H1 (cell line): ENCODE measurements around the gene CLEC2A. TPM values are rescaled to one million over a fixed set of nuclear protein-coding genes. Genes with fewer than 3 reads are reported as not detected.

Source experiments
- CTCF ChIA-PET: fragments of 300-600 bp; sonication (Branson Sonifier 250); formaldehyde crosslinking; loops from one replicate; lab custom pipeline; 2021; ENCODE audit not compliant: partially characterized antibody; lab: Charles Lee
- POLR2A ChIA-PET: fragments of 300-600 bp; sonication (Branson Sonifier 250); formaldehyde crosslinking; loops from one replicate; lab custom pipeline; 2021; ENCODE audit warnings: inconsistent platforms; ENCODE audit not compliant: partially characterized antibody; lab: Charles Lee
- DNase-seq, 2 experiments: peaks; one replicate each; pipeline versions ENCODE4 v3.0.0 to v3.0.0-alpha.2; 2010 to 2022; ENCODE audit warnings: low spot score in 2 of 2, low read depth in 1 of 2, mixed read lengths in 1 of 2
- FAIRE-seq: peaks from 2 replicates; lab custom pipeline; 2011; peaks lifted over from hg19 to GRCh38; lab: Jason Lieb, UNC
- H2AFZ ChIP-seq: 2 replicates; pipeline ENCODE4 v1.8.1; 2012; ENCODE audit warnings: low read length, inconsistent platforms
- H2AK5ac ChIP-seq: 2 replicates; pipeline ENCODE4 v1.6.1; 2013; ENCODE audit warnings: low read depth, low read length
- H2BK120ac ChIP-seq: replicated peaks from 2 replicates; pipeline ENCODE3; 2013; ENCODE audit warnings: low read depth, low read length, inconsistent platforms
- H2BK12ac ChIP-seq: 2 replicates; pipeline ENCODE4 v1.6.1; 2013; ENCODE audit warnings: low read depth, low read length
- H2BK15ac ChIP-seq: 2 replicates; pipeline ENCODE4 v1.6.1; 2013; ENCODE audit warnings: low read length
- H2BK20ac ChIP-seq: 2 replicates; pipeline ENCODE4 v1.6.1; 2013; ENCODE audit warnings: low read length
- H2BK5ac ChIP-seq: 2 replicates; pipeline ENCODE4 v1.6.1; 2013; ENCODE audit warnings: low read depth, low read length
- H3K14ac ChIP-seq: 2 replicates; pipeline ENCODE4 v1.6.1; 2013; ENCODE audit warnings: inconsistent platforms; ENCODE audit not compliant: insufficient read length
- H3K18ac ChIP-seq: 2 replicates; pipeline ENCODE4 v1.6.1; 2013; ENCODE audit warnings: low read length; ENCODE audit errors: extremely low read depth
- H3K23ac ChIP-seq: 2 replicates; pipeline ENCODE4 v1.6.1; 2013; ENCODE audit warnings: inconsistent platforms; ENCODE audit not compliant: insufficient read length
- H3K23me2 ChIP-seq: 2 replicates; pipeline ENCODE4 v1.6.1; 2013; ENCODE audit warnings: low read depth, low read length
- H3K27ac ChIP-seq: 2 replicates; pipeline ENCODE4 v1.6.1; 2011; ENCODE audit warnings: low read depth, low read length, inconsistent platforms
- H3K27me3 ChIP-seq, 4 experiments: replicated peaks in 1 of 4; 1 replicate in 1 of 4; 2 replicates in 3 of 4; pipeline versions ENCODE4 v1.6.1 to v1.8.1; 2011 to 2013; ENCODE audit warnings: low read length in 3 of 4, mild to moderate bottlenecking in 3 of 4, inconsistent platforms in 2 of 4, mixed read lengths in 2 of 4, moderate library complexity in 1 of 4; ENCODE audit not compliant: control insufficient read depth in 3 of 4, insufficient read depth in 3 of 4; ENCODE audit errors: extremely low read depth in 1 of 4
- H3K36me3 ChIP-seq, 4 experiments: 2 replicates each; pipeline versions ENCODE4 v1.6.1 to v1.8.1; 2011 to 2013; ENCODE audit warnings: mild to moderate bottlenecking in 4 of 4, low read length in 3 of 4, moderate library complexity in 2 of 4, control low read depth in 1 of 4, inconsistent platforms in 1 of 4; ENCODE audit not compliant: insufficient read depth in 4 of 4, control insufficient read depth in 2 of 4
- H3K4ac ChIP-seq: replicated peaks from 2 replicates; pipeline ENCODE3; 2013; ENCODE audit warnings: low read length, low read depth, mixed read lengths, inconsistent platforms; ENCODE audit not compliant: insufficient read length
- H3K4me1 ChIP-seq, 4 experiments: replicated peaks in 1 of 4; 1 replicate in 1 of 4; 2 replicates in 3 of 4; pipeline versions ENCODE4 v1.6.1 to v1.8.1; 2011 to 2013; ENCODE audit warnings: low read length in 3 of 4, inconsistent platforms in 2 of 4, mixed read lengths in 1 of 4; ENCODE audit not compliant: insufficient read depth in 4 of 4, control insufficient read depth in 3 of 4
- H3K4me2 ChIP-seq, 2 experiments: 2 replicates each; pipeline versions ENCODE4 v1.6.1 to v1.8.1; 2011 to 2013; ENCODE audit warnings: low read depth in 2 of 2, low read length in 2 of 2, control low read depth in 1 of 2, inconsistent platforms in 1 of 2, mild to moderate bottlenecking in 1 of 2; ENCODE audit not compliant: insufficient read depth in 1 of 2
- H3K4me3 ChIP-seq, 4 experiments: fragments of 200-600, 300-600 bp in 1 of 4; sonication (generic), shearing (Covaris generic), sonication (Bioruptor Twin) in 1 of 4; 2 replicates each; pipeline versions ENCODE4 v1.5.1 to v1.8.1; 2011 to 2016; ENCODE audit warnings: low read length in 4 of 4, low read depth in 3 of 4, control low read depth in 2 of 4, inconsistent platforms in 2 of 4, mild to moderate bottlenecking in 2 of 4, mixed read lengths in 1 of 4, moderate library complexity in 1 of 4; ENCODE audit not compliant: insufficient read depth in 2 of 4; ENCODE audit errors: extremely low read depth in 1 of 4
- H3K56ac ChIP-seq: replicated peaks from 2 replicates; pipeline ENCODE3; 2013; ENCODE audit warnings: low read depth, mild to moderate bottlenecking, mixed read lengths, low read length, inconsistent platforms; ENCODE audit not compliant: insufficient read length
- H3K79me1 ChIP-seq: 2 replicates; pipeline ENCODE4 v1.6.1; 2013; ENCODE audit warnings: low read depth, low read length, control low read depth
- H3K79me2 ChIP-seq, 2 experiments: 2 replicates each; pipeline versions ENCODE4 v1.6.1 to v1.8.1; 2012 to 2013; ENCODE audit warnings: low read length in 2 of 2, mild to moderate bottlenecking in 2 of 2, inconsistent platforms in 1 of 2; ENCODE audit not compliant: insufficient read depth in 2 of 2, control insufficient read depth in 1 of 2
- H3K9ac ChIP-seq, 4 experiments: replicated peaks in 1 of 4; 1 replicate in 1 of 4; 2 replicates in 3 of 4; pipeline versions ENCODE4 v1.6.1 to v1.8.1; 2011 to 2013; ENCODE audit warnings: low read depth in 3 of 4, low read length in 3 of 4, control low read depth in 2 of 4, mild to moderate bottlenecking in 2 of 4, moderate library complexity in 2 of 4, inconsistent platforms in 1 of 4; ENCODE audit errors: extremely low read depth in 1 of 4
- H3K9me3 ChIP-seq, 2 experiments: 2 replicates each; pipeline versions ENCODE4 v1.6.1 to v1.8.1; 2012 to 2013; ENCODE audit warnings: mild to moderate bottlenecking in 2 of 2, moderate library complexity in 2 of 2, control low read depth in 1 of 2, inconsistent platforms in 1 of 2, low read depth in 1 of 2, low read length in 1 of 2, mixed read lengths in 1 of 2; ENCODE audit not compliant: insufficient read depth in 2 of 2
- H4K20me1 ChIP-seq, 2 experiments: replicated peaks in 1 of 2; 2 replicates each; pipeline versions ENCODE3 to v1.8.1; 2011 to 2013; ENCODE audit warnings: inconsistent platforms in 2 of 2, low read length in 2 of 2, mild to moderate bottlenecking in 1 of 2; ENCODE audit not compliant: insufficient read depth in 2 of 2, control insufficient read depth in 1 of 2
- H4K5ac ChIP-seq: 2 replicates; pipeline ENCODE4 v1.6.1; 2013; ENCODE audit warnings: low read length, low read depth, mixed read lengths, inconsistent platforms; ENCODE audit not compliant: insufficient read length
- H4K8ac ChIP-seq: 2 replicates; pipeline ENCODE4 v1.8.0; 2013; ENCODE audit warnings: mild to moderate bottlenecking, moderate library complexity, low read length, inconsistent platforms; ENCODE audit not compliant: insufficient read depth; ENCODE audit errors: extremely low read depth
- H4K91ac ChIP-seq: replicated peaks from 2 replicates; pipeline ENCODE3; 2013; ENCODE audit warnings: low read length, mixed read lengths, inconsistent platforms; ENCODE audit not compliant: insufficient read length
- KDM5A ChIP-seq: fragments of 200-600 bp; IDR thresholded peaks from 2 replicates; pipeline ENCODE4 v1.7.1; 2012; ENCODE audit warnings: mild to moderate bottlenecking, low read length, inconsistent platforms, mixed read lengths
- SP4 ChIP-seq: IDR thresholded peaks from 2 replicates; pipeline ENCODE4 v1.6.1; 2012; ENCODE audit warnings: low read length, inconsistent platforms
- WGBS, 2 experiments: shearing (Covaris generic) in 1 of 2; methylation state at CpG; one replicate each; pipeline versions ENCODE4 v1.1.6 to v1.1.7; 2013 to 2015; ENCODE audit warnings: low lambda C conversion rate in 2 of 2, mixed read lengths in 2 of 2, inconsistent platforms in 1 of 2, low coverage in 1 of 2, missing lambda C conversion rate in 1 of 2; ENCODE audit not compliant: insufficient replicate concordance in 2 of 2, insufficient coverage in 1 of 2, insufficient read length in 1 of 2; ENCODE audit errors: extremely low coverage in 1 of 2, missing lambda C conversion rate in 1 of 2; 5-methylcytosine and 5-hydroxymethylcytosine counted together
- polyA plus RNA-seq, 7 experiments: library from polyadenylated mRNA; depleted of rRNA in 3 of 7; stranded (reverse) in 5 of 7; unstranded in 2 of 7; fragments of >200 nt in 5 of 7; fragments of 200-250 nt in 2 of 7; gene quantifications; 1 replicate in 5 of 7; 2 replicates in 1 of 7; 4 replicates in 1 of 7; pipeline versions ENCODE4 v1.2.1 to v1.2.3, GENCODE V29; 2011 to 2013; ENCODE audit warnings: missing spikeins in 2 of 7, mixed read lengths in 2 of 7
- total RNA-seq: library from RNA; stranded (reverse); fragmentation: NEBNext Ultra II Directional; extraction: Animal tissue kit (Norgen Biotek cat#: 25700); gene quantifications from 2 replicates; pipeline ENCODE4 v1.2.1, GENCODE V29; 2021

Gene CLEC2A
- total and polyA plus RNA-seq, 2 of the 8 experiments (the other 6 are each of a cell fraction or from before 2014, with no cell fraction given): 0.63 to 3.7 TPM

GRCh38 chr12:9969673-9970072 lies 37.5 kb upstream of the CLEC2A start:
- Histone ChIP-seq H2BK20ac (no peak overlapping the region), H3K27me3 (no peaks in the 10 kb centered on the region), H2BK120ac (no peak overlapping the region), H3K4me1 (no peaks in the 10 kb centered on the region), H3K4me2 (no peak overlapping the region), H3K27ac (no peak overlapping the region), H4K8ac (no peak overlapping the region), H4K20me1 (no peaks in the 10 kb centered on the region), H2BK5ac (no peak overlapping the region), H4K5ac (no peak overlapping the region), H3K4ac (no peak overlapping the region), H2BK15ac (no peak overlapping the region), H3K9me3 (no peaks in the 10 kb centered on the region), H3K4me3 (no peak overlapping the region), H3K18ac (no peak overlapping the region), H2BK12ac (no peak overlapping the region), H4K91ac (no peak overlapping the region), H2AK5ac (no peak overlapping the region), H3K23me2 (no peaks in the 10 kb centered on the region), H3K79me1 (no peaks in the 10 kb centered on the region), H3K23ac (no peak overlapping the region), H3K36me3 (no peaks in the 10 kb centered on the region), H3K79me2 (no peaks in the 10 kb centered on the region), H3K9ac (no peak overlapping the region), H3K14ac (no peak overlapping the region), H2AFZ (no peak overlapping the region), H3K56ac (no peak overlapping the region)
- FAIRE-seq (no peak), DNase-seq (no peak)
- ChIA-PET CTCF (no interaction called here), POLR2A (no interaction called here)
- 96% methylated on average over 2 of the region's 2 CpGs; no CpG with 5 or more reads in 1 of the 2 experiments for WGBS, 2 experiments
- no peak for TF ChIP-seq KDM5A
- no peak for TF ChIP-seq SP4
